SU-DHL-6 (cell line): Measurements from ENCODE around the gene ATP2B2.
"Not testable (repeated sequence)": the region's sequence is repeated elsewhere in the genome, so short reads cannot be mapped to it uniquely, and the experiment has no call there.

Source experiments
- H2AFZ ChIP-seq: fragments of 200-600 bp; sonication (generic); 2 replicates; pipeline ENCODE4 v1.6.1; 2014; ENCODE audit warnings: low read depth, mild to moderate bottlenecking, moderate library complexity, mixed read lengths, antibody characterized with exemption, low read length; ENCODE audit not compliant: severe bottlenecking
- H3F3A ChIP-seq: fragments of 200-600 bp; shearing (Covaris generic); 2 replicates; pipeline ENCODE4 v1.6.0; 2016; ENCODE audit warnings: antibody characterized with exemption, mild to moderate bottlenecking; ENCODE audit not compliant: insufficient read depth
- H3K27ac ChIP-seq: fragments of 200-600 bp; sonication (generic); 2 replicates; pipeline ENCODE4 v1.5.1; 2016; ENCODE audit warnings: low read depth, mild to moderate bottlenecking, low read length, moderate library complexity, mixed read lengths
- H3K27me3 ChIP-seq: fragments of 200-600 bp; sonication (generic), shearing (Covaris generic); 2 replicates; pipeline ENCODE4 v1.6.0; 2014; ENCODE audit warnings: mild to moderate bottlenecking, low read length
- H3K36me3 ChIP-seq: fragments of 200-600 bp; sonication (generic); 2 replicates; pipeline ENCODE4 v1.6.1; 2014; ENCODE audit warnings: mild to moderate bottlenecking, low read length, mixed read lengths
- H3K4me2 ChIP-seq: fragments of 300-600, 200-600 bp; shearing (Covaris generic), sonication (generic); 2 replicates; pipeline ENCODE4 v1.6.0; 2014; ENCODE audit warnings: low read length, low read depth, mild to moderate bottlenecking; ENCODE audit not compliant: poor library complexity, severe bottlenecking
- H3K4me3 ChIP-seq: fragments of 200-600 bp; sonication (generic); 2 replicates; pipeline ENCODE4 v1.5.1; 2014; ENCODE audit warnings: antibody characterized with exemption, low read length, mild to moderate bottlenecking, mixed read lengths; ENCODE audit not compliant: insufficient read depth, poor library complexity, severe bottlenecking
- H3K79me2 ChIP-seq: fragments of 200-600 bp; sonication (generic); 2 replicates; pipeline ENCODE4 v1.6.1; 2014; ENCODE audit warnings: mild to moderate bottlenecking, low read length, moderate library complexity; ENCODE audit not compliant: insufficient read depth
- H3K9ac ChIP-seq: fragments of 200-600 bp; sonication (generic); 2 replicates; pipeline ENCODE4 v1.7.0; 2014; ENCODE audit warnings: mild to moderate bottlenecking, low read length
- H3K9me2 ChIP-seq: fragments of 200-600 bp; sonication (generic); replicated peaks from 2 replicates; pipeline ENCODE4 v1.6.1; 2014; ENCODE audit warnings: low read length; ENCODE audit not compliant: insufficient read depth
- H3K9me3 ChIP-seq: fragments of 200-600 bp; sonication (generic); 2 replicates; pipeline ENCODE4 v1.6.1; 2014; ENCODE audit warnings: low read length, mixed read lengths; ENCODE audit not compliant: insufficient read depth
- H4K20me1 ChIP-seq: fragments of 200-600 bp; sonication (generic); 2 replicates; pipeline ENCODE4 v1.6.1; 2014; ENCODE audit warnings: low read depth, mild to moderate bottlenecking, antibody characterized with exemption, low read length, moderate library complexity, mixed read lengths
- CTCF ChIP-seq: fragments of 200-600 bp; sonication (generic); IDR thresholded peaks from one replicate; pipeline ENCODE4 v1.5.1; 2017; ENCODE audit warnings: antibody characterized with exemption, mild to moderate bottlenecking, low read length, moderate library complexity; ENCODE audit not compliant: insufficient read depth, poor library complexity, severe bottlenecking
- EZH2phosphoT487 ChIP-seq: fragments of 200-600 bp; sonication (generic), shearing (Covaris generic); conservative IDR thresholded peaks from 2 replicates; pipeline ENCODE4 v1.6.1; 2018; ENCODE audit warnings: mild to moderate bottlenecking, antibody characterized with exemption, low read length, moderate library complexity, mixed read lengths

ATP2B2 gene

GRCh38 chr3:10546181-10546624 lies 40.8 kb upstream of the ATP2B2 start:
- no peak overlapping the region for H3K4me3 ChIP-seq

DNA sequence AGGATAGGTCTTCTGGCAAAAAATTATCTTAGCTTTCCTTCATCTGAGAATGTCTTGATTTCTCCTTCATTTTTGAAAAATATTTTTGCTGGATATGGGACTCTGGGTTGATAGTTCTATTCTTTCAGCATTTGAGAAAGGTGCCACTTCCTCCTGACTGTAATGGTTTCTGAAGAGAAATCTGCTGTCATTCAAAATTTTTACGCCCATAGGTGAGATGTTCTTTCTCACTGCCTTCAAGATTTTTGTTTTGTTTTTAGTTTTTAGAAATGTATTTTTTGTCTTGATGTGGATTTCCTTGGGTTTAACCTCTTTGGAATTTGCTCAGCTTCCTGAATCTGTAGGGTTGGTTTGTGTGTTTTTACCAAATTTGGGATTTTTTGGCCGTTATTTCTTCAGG lies 37.1 kb upstream of the ATP2B2 start:
- Histone ChIP-seq H3K9ac (no peak overlapping the region), H3K27me3 (no peaks in the 10 kb centered on the region), H3K36me3 (no peaks in the 10 kb centered on the region), H3K27ac (no peak overlapping the region), H3F3A (no peaks in the 10 kb centered on the region), H3K9me2 (no peaks in the 10 kb centered on the region), H2AFZ (no peak overlapping the region), H3K79me2 (no peaks in the 10 kb centered on the region), H3K4me2 (no peak overlapping the region), H3K4me3 (no peak overlapping the region), H4K20me1 (no peaks in the 10 kb centered on the region), H3K9me3 (peaks cover 8% of the 10 kb centered on the region; the same call in 1 of the 2 replicates)
- TF ChIP-seq EZH2phosphoT487 = no peak
- no peak for TF ChIP-seq CTCF

More at GRCh38 chr3:10546181-10546624, 40.8 kb upstream of the ATP2B2 start:
- no peaks in the 10 kb centered on the region for H3K27me3 ChIP-seq
- no peak overlapping the region for H3K4me2 ChIP-seq
- no peaks in the 10 kb centered on the region for H4K20me1 ChIP-seq
- no peaks in the 10 kb centered on the region for H3K9me2 ChIP-seq
- H3F3A ChIP-seq = no peaks in the 10 kb centered on the region
- H3K36me3 ChIP-seq = no peaks in the 10 kb centered on the region
- H3K9me3 ChIP-seq = peaks cover 8% of the 10 kb centered on the region; the same call in 1 of the 2 replicates
- no peak overlapping the region for H2AFZ ChIP-seq
- no peak overlapping the region for H3K9ac ChIP-seq
- no peak for TF ChIP-seq EZH2phosphoT487
- TF ChIP-seq CTCF = no peak
- no peaks in the 10 kb centered on the region for H3K79me2 ChIP-seq
- no peak overlapping the region for H3K27ac ChIP-seq

- H3K27ac ChIP-seq, H3F3A ChIP-seq, H4K20me1 ChIP-seq, H3K79me2 ChIP-seq, H3K9ac ChIP-seq, H3K9me2 ChIP-seq, H2AFZ ChIP-seq, H3K4me3 ChIP-seq, H3K27me3 ChIP-seq, H3K9me3 ChIP-seq, H3K4me2 ChIP-seq, H3K36me3 ChIP-seq: not testable (repeated sequence)
Measured at GRCh38 chr3:10540347-10540746, 35.0 kb upstream of the ATP2B2 start.

GRCh38 chr3:10534066-10534465 lies 28.7 kb upstream of the ATP2B2 start:
- Histone ChIP-seq H2AFZ (no peak overlapping the region), H4K20me1 (no peaks in the 10 kb centered on the region), H3K4me3 (no peak overlapping the region), H3K27ac (no peak overlapping the region), H3K27me3 (no peaks in the 10 kb centered on the region), H3K9me2 (no peaks in the 10 kb centered on the region), H3F3A (no peaks in the 10 kb centered on the region), H3K79me2 (no peaks in the 10 kb centered on the region), H3K9ac (no peak overlapping the region), H3K9me3 (no peaks in the 10 kb centered on the region), H3K36me3 (no peaks in the 10 kb centered on the region), H3K4me2 (no peak overlapping the region)
- TF ChIP-seq EZH2phosphoT487 (no peak), CTCF (no peak)
